ENCODE measurements around the gene MRPL48. TPM values are rescaled to one million over a fixed set of nuclear protein-coding genes. Genes with fewer than 3 reads are reported as not detected.

The MRPL48 gene
- total RNA-seq, 1 experiment from 2014 or later = 38.7 TPM

- no peak for DNase-seq (ENCODE audit: low spot score)
Measured at GRCh38 chr11:73838443-73839122, 50.9 kb downstream of the MRPL48 start.

GRCh38 chr11:73839123-73839457 is 51.4 kb downstream of the MRPL48 start:
- POLR2A ChIA-PET = no interaction called here
- Mint-ChIP-seq H3K4me1 (peaks cover 10% of the 10 kb centered on the region), H3K27me3 (ENCODE audit: low read depth) (no peaks in the 10 kb centered on the region), H3K4me3 (no peak overlapping the region), H3K36me3 (no peaks in the 10 kb centered on the region; the same call in 1 of the 2 replicates), H3K9me3 (no peaks in the 10 kb centered on the region), H3K27ac (no peak overlapping the region)
- ATAC-seq = no peak
- no peak for DNase-seq (ENCODE audit: low spot score)
- TF ChIP-seq MXD4 (CRISPR knock-in tag; IDR thresholded peaks at IDR 0.05; ENCODE audit: borderline replicate concordance) = no peak
- TF ChIP-seq MAX (CRISPR knock-in tag; IDR thresholded peaks at IDR 0.05) = no peak
- no peak for TF ChIP-seq ZSCAN18 (CRISPR knock-in tag; IDR thresholded peaks at IDR 0.05)
- no peak for TF ChIP-seq ZNF138 (CRISPR knock-in tag; conservative IDR thresholded peaks at IDR 0.05)
- no peak for TF ChIP-seq GABPB1 (CRISPR knock-in tag; IDR thresholded peaks at IDR 0.05)
- no peak for TF ChIP-seq JUN (CRISPR knock-in tag; IDR thresholded peaks at IDR 0.05)
- no peak for TF ChIP-seq ZBTB43 (CRISPR knock-in tag; IDR thresholded peaks at IDR 0.05)
- TF ChIP-seq ARID4B (CRISPR knock-in tag; IDR thresholded peaks at IDR 0.05; ENCODE audit: borderline replicate concordance) = no peak
- CTCF ChIA-PET = no interaction called here

More at GRCh38 chr11:73838443-73839122, 50.9 kb downstream of the MRPL48 start:
- H3K36me3 Mint-ChIP-seq = no peaks in the 10 kb centered on the region; the same call in 1 of the 2 replicates
- peak; percentile 71 for ATAC-seq
- no peaks in the 10 kb centered on the region for H3K9me3 Mint-ChIP-seq
- peaks cover 10% of the 10 kb centered on the region for H3K4me1 Mint-ChIP-seq
- POLR2A ChIA-PET = no interaction called here
- no peak overlapping the region for H3K4me3 Mint-ChIP-seq
- peak overlapping the region; percentile 73 for H3K27ac Mint-ChIP-seq
- CTCF ChIA-PET = interaction anchor here (0.7 kb wide), 1 partner anchor 8 kb away, joined by 3 read pairs; no protein-coding TSS in a partner anchor
- H3K27me3 Mint-ChIP-seq (ENCODE audit: low read depth) = no peaks in the 10 kb centered on the region
- no peak for TF ChIP-seq FOXP4 (CRISPR knock-in tag; IDR thresholded peaks at IDR 0.05)
- TF ChIP-seq ZNF423 (CRISPR knock-in tag; IDR thresholded peaks at IDR 0.05) = peak; percentile 50; the same call in 1 of the 2 replicates
- no peak for TF ChIP-seq E2F1 (CRISPR knock-in tag; IDR thresholded peaks at IDR 0.05)
- TF ChIP-seq CTCF (IDR thresholded peaks at IDR 0.05) = no peak
